ENCODE measurements around the gene TBC1D5.

TBC1D5 gene

GRCh38 chr3:17195856-17196604 is 546.4 kb downstream of the TBC1D5 start:
- no peak for DNase-seq

- DNase-seq: no peak
Observed at GRCh38 chr3:17195192-17195611, 547.2 kb downstream of the TBC1D5 start.

GRCh38 chr3:17194116-17194515 is 548.3 kb downstream of the TBC1D5 start:
- DNase-seq: no peak

- no peak for DNase-seq
Observed at GRCh38 chr3:17192995-17193394, 549.4 kb downstream of the TBC1D5 start.

GRCh38 chr3:17190353-17191078 is 551.9 kb downstream of the TBC1D5 start:
- no peak for DNase-seq

GRCh38 chr3:17188378-17188777 is 554.1 kb downstream of the TBC1D5 start:
- no peak for DNase-seq

GRCh38 chr3:17187589-17188184 is 554.7 kb downstream of the TBC1D5 start:
- DNase-seq: no peak

GRCh38 chr3:17183951-17184550 is 558.4 kb downstream of the TBC1D5 start:
- DNase-seq: no peak

- DNase-seq: no peak
Observed at GRCh38 chr3:17182166-17182565, 560.3 kb downstream of the TBC1D5 start.

- no peak for DNase-seq
Observed at GRCh38 chr3:17181413-17181907, 561.0 kb downstream of the TBC1D5 start.

- no peak for DNase-seq
Observed at GRCh38 chr3:17179381-17180205, 562.8 kb downstream of the TBC1D5 start.

GRCh38 chr3:17176757-17177156 is 565.7 kb downstream of the TBC1D5 start:
- no peak for DNase-seq

- DNase-seq: no peak
Observed at GRCh38 chr3:17175187-17175807, 567.1 kb downstream of the TBC1D5 start.

- no peak for DNase-seq
Observed at GRCh38 chr3:17166369-17166768, 576.1 kb downstream of the TBC1D5 start.

- DNase-seq: no peak
Observed at GRCh38 chr3:17162116-17162515, 580.3 kb downstream of the TBC1D5 start.

GRCh38 chr3:17160597-17160996 is 581.8 kb downstream of the TBC1D5 start:
- no peak for DNase-seq

GRCh38 chr3:17158941-17159682 is 583.3 kb downstream of the TBC1D5 start:
- no peak for DNase-seq

GRCh38 chr3:17157713-17158112 is 584.7 kb downstream of the TBC1D5 start:
- DNase-seq: no peak

- DNase-seq: no peak
Observed at GRCh38 chr3:17156864-17157263, 585.6 kb downstream of the TBC1D5 start.

GRCh38 chr3:17155951-17156350 is 586.5 kb downstream of the TBC1D5 start:
- DNase-seq: no peak

- no peak for DNase-seq
Observed at GRCh38 chr3:17154941-17155340, 587.5 kb downstream of the TBC1D5 start.

Measured in activated CD4-positive, alpha-beta T cell treated with anti-CD3 and anti-CD28 coated beads for 1 hour (primary cell).